Trophoblast cell (in vitro differentiated cells and primary cell): ENCODE measurements around the gene MRPL45.

Experiments
- DNase-seq, 2 donors: peaks; one replicate each; pipeline ENCODE4 v3.0.0-alpha.2; 2016
- H2AFZ ChIP-seq: 2 replicates; pipeline ENCODE4 v1.6.1; 2013; ENCODE audit warnings: low read length, moderate library complexity, mild to moderate bottlenecking; ENCODE audit not compliant: insufficient read depth, poor library complexity
- H2AK5ac ChIP-seq: 2 replicates; pipeline ENCODE4 v1.6.1; 2013; ENCODE audit warnings: mild to moderate bottlenecking, low read length
- H2BK120ac ChIP-seq: 2 replicates; pipeline ENCODE4 v1.6.1; 2013; ENCODE audit warnings: low read length, mild to moderate bottlenecking, moderate library complexity; ENCODE audit not compliant: insufficient read depth, poor library complexity
- H2BK12ac ChIP-seq: 2 replicates; pipeline ENCODE4 v1.6.1; 2013; ENCODE audit warnings: mild to moderate bottlenecking, low read length, moderate library complexity
- H2BK5ac ChIP-seq: 2 replicates; pipeline ENCODE4 v1.6.1; 2013; ENCODE audit warnings: low read length, low read depth, moderate library complexity, mild to moderate bottlenecking; ENCODE audit not compliant: poor library complexity
- H3K14ac ChIP-seq: 2 replicates; pipeline ENCODE4 v1.6.1; 2013; ENCODE audit warnings: mild to moderate bottlenecking, low read length
- H3K18ac ChIP-seq: 2 replicates; pipeline ENCODE4 v1.6.1; 2013; ENCODE audit warnings: mild to moderate bottlenecking, low read length
- H3K23ac ChIP-seq: 2 replicates; pipeline ENCODE4 v1.6.1; 2013; ENCODE audit warnings: low read length
- H3K27ac ChIP-seq: 2 replicates; pipeline ENCODE4 v1.5.1; 2013; ENCODE audit warnings: low read depth, mild to moderate bottlenecking, inconsistent platforms, low read length, moderate library complexity
- H3K27me3 ChIP-seq: 2 replicates; pipeline ENCODE4 v1.6.1; 2013; ENCODE audit warnings: inconsistent platforms, mild to moderate bottlenecking, low read length, moderate library complexity; ENCODE audit not compliant: insufficient read depth
- H3K36me3 ChIP-seq, 2 experiments: 1 replicate in 1 of 2; 2 replicates in 1 of 2; pipeline ENCODE4 v1.6.1; 2013; ENCODE audit warnings: low read length in 2 of 2, mild to moderate bottlenecking in 2 of 2, moderate library complexity in 1 of 2; ENCODE audit not compliant: insufficient read depth in 2 of 2, control insufficient read depth in 1 of 2
- H3K4ac ChIP-seq: 2 replicates; pipeline ENCODE4 v1.6.1; 2013; ENCODE audit warnings: low read depth, mild to moderate bottlenecking, low read length, moderate library complexity
- H3K4me1 ChIP-seq, 2 experiments: 1 replicate in 1 of 2; 2 replicates in 1 of 2; pipeline ENCODE4 v1.6.1; 2013; ENCODE audit warnings: low read length in 2 of 2, mild to moderate bottlenecking in 2 of 2, moderate library complexity in 1 of 2; ENCODE audit not compliant: insufficient read depth in 2 of 2, control insufficient read depth in 1 of 2
- H3K4me2 ChIP-seq: 2 replicates; pipeline ENCODE4 v1.6.1; 2013; ENCODE audit warnings: inconsistent platforms, mild to moderate bottlenecking, low read length, moderate library complexity
- H3K4me3 ChIP-seq: 2 replicates; pipeline ENCODE4 v1.5.1; 2013; ENCODE audit warnings: mild to moderate bottlenecking, low read depth, low read length, inconsistent platforms
- H3K79me1 ChIP-seq: one replicate; pipeline ENCODE4 v1.6.1; 2013; ENCODE audit warnings: low read length
- H3K79me2 ChIP-seq: 2 replicates; pipeline ENCODE4 v1.6.1; 2013; ENCODE audit warnings: low read length, mild to moderate bottlenecking; ENCODE audit not compliant: control insufficient read depth, insufficient read depth, poor library complexity
- H3K9ac ChIP-seq: 2 replicates; pipeline ENCODE4 v1.6.1; 2013; ENCODE audit warnings: mild to moderate bottlenecking, low read length
- H3K9me3 ChIP-seq: 2 replicates; pipeline ENCODE4 v1.6.1; 2013; ENCODE audit warnings: low read depth, mild to moderate bottlenecking, control low read depth, inconsistent platforms, low read length; ENCODE audit not compliant: insufficient read depth
- H4K12ac ChIP-seq: 2 replicates; pipeline ENCODE4 v1.6.1; 2013; ENCODE audit warnings: low read depth, mild to moderate bottlenecking, low read length, moderate library complexity
- H4K8ac ChIP-seq: 2 replicates; pipeline ENCODE4 v1.6.1; 2013; ENCODE audit warnings: low read depth, mild to moderate bottlenecking, low read length, moderate library complexity
- H4K91ac ChIP-seq: one replicate; pipeline ENCODE4 v1.6.1; 2013; ENCODE audit warnings: low read depth, mild to moderate bottlenecking, low read length, moderate library complexity
- WGBS: extraction: QIAGEN DNeasy Blood & Tissue Kit; methylation state at CpG from one replicate; pipeline ENCODE4 v1.1.7; 2013; ENCODE audit warnings: missing lambda C conversion rate; ENCODE audit not compliant: insufficient read length, insufficient coverage; ENCODE audit errors: extremely low coverage; 5-methylcytosine and 5-hydroxymethylcytosine counted together

The MRPL45 gene

GRCh38 chr17:38353086-38353604 lies 56.2 kb downstream of the MRPL45 start:
- no peak overlapping the region for H4K12ac ChIP-seq
- peaks cover 7% of the 10 kb centered on the region for H3K79me1 ChIP-seq
- peak overlapping the region; percentile 4 for H3K9ac ChIP-seq
- H4K91ac ChIP-seq = no peak overlapping the region
- no peak overlapping the region for H2BK5ac ChIP-seq
- no peak overlapping the region for H3K27ac ChIP-seq
- no peaks in the 10 kb centered on the region for H3K9me3 ChIP-seq
- no peak overlapping the region for H3K18ac ChIP-seq
- H2AK5ac ChIP-seq = no peak overlapping the region
- peaks cover 5 to 13% of the 10 kb centered on the region in 2 experiments for H3K4me1 ChIP-seq
- no CpG with 5 or more reads among the region's 8 CpGs for WGBS
- DNase-seq = peak in 1 of 2 donors; percentile 6
- no peak overlapping the region for H2BK12ac ChIP-seq
- no peaks in the 10 kb centered on the region for H3K36me3 ChIP-seq
- no peak overlapping the region for H3K4ac ChIP-seq
- peak overlapping the region; percentile 14 for H3K4me3 ChIP-seq
- no peak overlapping the region for H2AFZ ChIP-seq
- H3K23ac ChIP-seq = no peak overlapping the region
- H3K14ac ChIP-seq = no peak overlapping the region
- H2BK120ac ChIP-seq = no peak overlapping the region
- H3K4me2 ChIP-seq = peak overlapping the region; percentile 79
- no peaks in the 10 kb centered on the region for H3K27me3 ChIP-seq
- H3K79me2 ChIP-seq = peaks cover 6% of the 10 kb centered on the region
- H4K8ac ChIP-seq = no peak overlapping the region

- Histone ChIP-seq H2BK5ac (no peak overlapping the region), H2BK120ac (no peak overlapping the region), H3K14ac (no peak overlapping the region), H4K91ac (no peak overlapping the region), H4K8ac (no peak overlapping the region), H3K27me3 (no peaks in the 10 kb centered on the region), H3K79me1 (peaks cover 7% of the 10 kb centered on the region), H4K12ac (no peak overlapping the region), H3K9ac (no peak overlapping the region), H3K36me3 (no peaks in the 10 kb centered on the region), H3K23ac (no peak overlapping the region), H3K4ac (no peak overlapping the region), H3K4me1 (peaks cover 5 to 13% of the 10 kb centered on the region in 2 experiments), H2AK5ac (no peak overlapping the region), H3K9me3 (no peaks in the 10 kb centered on the region), H3K18ac (no peak overlapping the region), H3K79me2 (peaks cover 6% of the 10 kb centered on the region), H2BK12ac (no peak overlapping the region), H3K27ac (no peak overlapping the region), H2AFZ (no peak overlapping the region), H3K4me3 (no peak overlapping the region), H3K4me2 (no peak overlapping the region)
- WGBS = no CpG with 5 or more reads among the region's 13 CpGs
- DNase-seq = peak in 1 of 2 donors; percentile 21
Measured at GRCh38 chr17:38353668-38354067, 56.7 kb downstream of the MRPL45 start.

GRCh38 chr17:38354466-38354865 lies 57.5 kb downstream of the MRPL45 start:
- H3K4me1 ChIP-seq = peaks cover 5 to 13% of the 10 kb centered on the region in 2 experiments
- H3K23ac ChIP-seq = no peak overlapping the region
- no peak overlapping the region for H3K4me2 ChIP-seq
- no peak overlapping the region for H3K4ac ChIP-seq
- peaks cover 7% of the 10 kb centered on the region for H3K79me2 ChIP-seq
- H3K36me3 ChIP-seq = no peaks in the 10 kb centered on the region
- H3K27me3 ChIP-seq = no peaks in the 10 kb centered on the region
- H4K91ac ChIP-seq = no peak overlapping the region
- DNase-seq = no peak
- no peak overlapping the region for H2AFZ ChIP-seq
- no peak overlapping the region for H2BK5ac ChIP-seq
- no peak overlapping the region for H2BK120ac ChIP-seq
- H3K14ac ChIP-seq = no peak overlapping the region
- H2AK5ac ChIP-seq = no peak overlapping the region
- H3K9ac ChIP-seq = no peak overlapping the region
- H4K8ac ChIP-seq = no peak overlapping the region
- H3K4me3 ChIP-seq = no peak overlapping the region
- H2BK12ac ChIP-seq = no peak overlapping the region
- no peak overlapping the region for H3K27ac ChIP-seq
- no peaks in the 10 kb centered on the region for H3K9me3 ChIP-seq
- no peak overlapping the region for H4K12ac ChIP-seq
- H3K18ac ChIP-seq = no peak overlapping the region
- no CpG with 5 or more reads among the region's 7 CpGs for WGBS
- H3K79me1 ChIP-seq = peaks cover 7% of the 10 kb centered on the region

GRCh38 chr17:38355251-38355650 lies 58.3 kb downstream of the MRPL45 start:
- no peaks in the 10 kb centered on the region for H3K27me3 ChIP-seq
- H3K4me1 ChIP-seq = peaks cover 5 to 13% of the 10 kb centered on the region in 2 experiments
- no peak overlapping the region for H4K12ac ChIP-seq
- H3K18ac ChIP-seq = no peak overlapping the region
- no peak overlapping the region for H3K4me3 ChIP-seq
- H3K36me3 ChIP-seq = no peaks in the 10 kb centered on the region
- H3K9ac ChIP-seq = no peak overlapping the region
- WGBS = no CpG with 5 or more reads among the region's 4 CpGs
- no peak overlapping the region for H3K27ac ChIP-seq
- H3K14ac ChIP-seq = no peak overlapping the region
- no peak overlapping the region for H4K91ac ChIP-seq
- no peak overlapping the region for H2AFZ ChIP-seq
- H3K79me1 ChIP-seq = peaks cover 7% of the 10 kb centered on the region
- no peak overlapping the region for H2BK120ac ChIP-seq
- no peak overlapping the region for H3K23ac ChIP-seq
- H2AK5ac ChIP-seq = no peak overlapping the region
- no peak overlapping the region for H2BK5ac ChIP-seq
- H3K79me2 ChIP-seq = peaks cover 7% of the 10 kb centered on the region
- no peak overlapping the region for H2BK12ac ChIP-seq
- H3K4ac ChIP-seq = no peak overlapping the region
- no peaks in the 10 kb centered on the region for H3K9me3 ChIP-seq
- H3K4me2 ChIP-seq = no peak overlapping the region
- no peak overlapping the region for H4K8ac ChIP-seq
- DNase-seq = no peak
